ENCODE data around the gene ADPRM.

DNA sequence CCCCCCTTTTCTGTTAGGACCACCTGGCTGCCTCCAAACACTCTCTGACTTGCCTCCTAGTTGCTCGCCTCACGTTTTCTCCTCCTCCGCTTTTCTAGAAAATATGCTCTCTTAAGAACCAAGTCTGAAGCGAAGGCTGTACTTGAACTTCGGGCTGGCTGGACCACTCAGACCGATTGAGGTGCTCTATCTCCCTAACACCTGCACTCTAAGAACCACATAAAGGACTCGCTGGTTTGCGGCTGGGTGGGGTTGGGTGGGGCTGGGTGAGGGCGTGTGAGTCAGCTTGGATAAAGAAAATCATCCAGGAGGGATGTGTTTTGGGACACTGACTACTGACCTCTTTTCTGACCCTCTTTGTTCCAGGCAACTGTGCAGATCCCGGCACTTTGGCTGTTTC is 55.3 kb downstream of the ADPRM start:
- TF ChIP-seq, protein P1, sequence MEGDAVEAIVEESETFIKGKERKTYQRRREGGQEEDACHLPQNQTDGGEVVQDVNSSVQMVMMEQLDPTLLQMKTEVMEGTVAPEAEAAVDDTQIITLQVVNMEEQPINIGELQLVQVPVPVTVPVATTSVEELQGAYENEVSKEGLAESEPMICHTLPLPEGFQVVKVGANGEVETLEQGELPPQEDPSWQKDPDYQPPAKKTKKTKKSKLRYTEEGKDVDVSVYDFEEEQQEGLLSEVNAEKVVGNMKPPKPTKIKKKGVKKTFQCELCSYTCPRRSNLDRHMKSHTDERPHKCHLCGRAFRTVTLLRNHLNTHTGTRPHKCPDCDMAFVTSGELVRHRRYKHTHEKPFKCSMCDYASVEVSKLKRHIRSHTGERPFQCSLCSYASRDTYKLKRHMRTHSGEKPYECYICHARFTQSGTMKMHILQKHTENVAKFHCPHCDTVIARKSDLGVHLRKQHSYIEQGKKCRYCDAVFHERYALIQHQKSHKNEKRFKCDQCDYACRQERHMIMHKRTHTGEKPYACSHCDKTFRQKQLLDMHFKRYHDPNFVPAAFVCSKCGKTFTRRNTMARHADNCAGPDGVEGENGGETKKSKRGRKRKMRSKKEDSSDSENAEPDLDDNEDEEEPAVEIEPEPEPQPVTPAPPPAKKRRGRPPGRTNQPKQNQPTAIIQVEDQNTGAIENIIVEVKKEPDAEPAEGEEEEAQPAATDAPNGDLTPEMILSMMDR (IDR thresholded peaks at IDR 0.05), result no peak
- no peak for TF ChIP-seq POLR2A (IDR thresholded peaks at IDR 0.05)
- no peak for TF ChIP-seq EP300 (IDR thresholded peaks at IDR 0.05)
- TF ChIP-seq POLR2AphosphoS5 (IDR thresholded peaks at IDR 0.05), result no peak
